AG09319 (cell line): Measurements from ENCODE around the gene GALNT17.

Experiments
- DNase-seq: peaks from one replicate; pipeline ENCODE4 v3.0.0-alpha.2; 2010; ENCODE audit warnings: low read depth; ENCODE audit errors: extremely low read depth
- CTCF ChIP-seq: IDR thresholded peaks from 2 replicates; pipeline ENCODE4 v1.5.1; 2011; ENCODE audit warnings: low read depth, mild to moderate bottlenecking, inconsistent platforms, low read length, moderate library complexity

The GALNT17 gene

DNA sequence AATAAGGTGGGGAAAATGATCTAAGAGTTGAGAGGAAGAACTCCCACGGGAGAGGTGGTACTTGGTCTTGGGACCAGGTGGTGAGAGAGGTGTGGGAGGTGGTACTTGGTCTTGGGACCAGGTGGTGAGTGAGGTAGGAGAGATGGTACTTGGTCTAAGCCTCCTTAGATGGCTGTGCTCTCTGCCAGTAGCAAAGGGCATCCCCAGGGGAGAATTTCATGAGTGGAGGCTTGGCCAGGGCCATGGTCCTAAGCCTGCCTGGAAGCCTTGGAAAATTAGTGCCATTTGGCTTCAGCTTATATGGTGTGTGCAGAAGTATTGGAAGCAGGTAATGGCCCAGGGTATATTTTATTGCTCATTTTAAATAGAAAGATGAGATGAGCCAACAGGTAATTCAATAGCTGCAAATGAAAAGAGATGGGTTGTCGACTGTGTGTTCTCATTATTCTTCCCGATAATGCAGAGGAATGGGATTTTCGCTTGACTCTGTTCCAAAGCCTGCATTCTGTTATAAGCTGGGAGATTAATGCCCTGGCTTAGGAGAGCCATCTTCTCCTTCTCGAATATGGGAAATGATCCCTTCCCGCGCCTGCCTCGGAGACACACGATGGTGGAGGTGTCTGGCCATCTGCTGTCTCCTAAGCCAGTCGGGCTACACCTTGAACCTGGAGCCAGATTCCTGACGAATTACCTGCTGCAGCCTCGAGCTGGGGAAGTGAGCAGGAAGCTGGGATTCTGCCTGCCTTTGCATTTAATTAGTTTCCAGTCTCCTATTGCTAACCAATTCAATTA lies 287.8 kb downstream of the GALNT17 start:
- DNase-seq, result no peak
- no peak for TF ChIP-seq CTCF

DNA sequence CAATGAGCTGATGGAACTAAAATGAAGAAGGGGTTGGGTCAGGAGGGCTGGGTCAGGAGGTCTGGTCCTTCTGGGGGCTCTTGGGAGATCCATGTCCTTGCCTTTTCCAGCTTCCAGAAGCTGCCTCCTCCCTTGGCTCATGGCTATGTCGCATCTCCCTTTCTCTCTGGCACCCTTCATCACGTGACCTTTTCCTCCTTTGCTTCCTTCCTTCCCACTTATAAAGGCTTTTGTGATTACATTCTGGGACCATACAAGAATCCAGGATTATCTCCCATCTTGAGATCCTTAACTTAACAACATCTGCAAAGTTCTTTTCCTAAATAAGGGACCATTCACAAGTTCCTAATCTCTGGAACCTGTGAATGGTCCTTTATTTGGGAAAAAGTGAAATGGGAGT lies 290.2 kb downstream of the GALNT17 start:
- TF ChIP-seq CTCF, result no peak
- DNase-seq, result no peak

- no peak for DNase-seq
- no peak for TF ChIP-seq CTCF
Observed at GRCh38 chr7:71424166-71425035, 292.5 kb downstream of the GALNT17 start.

GRCh38 chr7:71429083-71429482 lies 297.1 kb downstream of the GALNT17 start:
- no peak for TF ChIP-seq CTCF
- DNase-seq, result no peak

- no peak for TF ChIP-seq CTCF
- DNase-seq, result no peak
Observed at GRCh38 chr7:71430246-71430645, 298.3 kb downstream of the GALNT17 start.

- DNase-seq, result no peak
- TF ChIP-seq CTCF, result no peak
Observed at GRCh38 chr7:71439321-71439720, 307.4 kb downstream of the GALNT17 start.

- DNase-seq, result no peak
- no peak for TF ChIP-seq CTCF
Observed at GRCh38 chr7:71442492-71443190, 310.7 kb downstream of the GALNT17 start.
